ENCODE results near the gene ATXN1.

- TF ChIP-seq, protein P1, sequence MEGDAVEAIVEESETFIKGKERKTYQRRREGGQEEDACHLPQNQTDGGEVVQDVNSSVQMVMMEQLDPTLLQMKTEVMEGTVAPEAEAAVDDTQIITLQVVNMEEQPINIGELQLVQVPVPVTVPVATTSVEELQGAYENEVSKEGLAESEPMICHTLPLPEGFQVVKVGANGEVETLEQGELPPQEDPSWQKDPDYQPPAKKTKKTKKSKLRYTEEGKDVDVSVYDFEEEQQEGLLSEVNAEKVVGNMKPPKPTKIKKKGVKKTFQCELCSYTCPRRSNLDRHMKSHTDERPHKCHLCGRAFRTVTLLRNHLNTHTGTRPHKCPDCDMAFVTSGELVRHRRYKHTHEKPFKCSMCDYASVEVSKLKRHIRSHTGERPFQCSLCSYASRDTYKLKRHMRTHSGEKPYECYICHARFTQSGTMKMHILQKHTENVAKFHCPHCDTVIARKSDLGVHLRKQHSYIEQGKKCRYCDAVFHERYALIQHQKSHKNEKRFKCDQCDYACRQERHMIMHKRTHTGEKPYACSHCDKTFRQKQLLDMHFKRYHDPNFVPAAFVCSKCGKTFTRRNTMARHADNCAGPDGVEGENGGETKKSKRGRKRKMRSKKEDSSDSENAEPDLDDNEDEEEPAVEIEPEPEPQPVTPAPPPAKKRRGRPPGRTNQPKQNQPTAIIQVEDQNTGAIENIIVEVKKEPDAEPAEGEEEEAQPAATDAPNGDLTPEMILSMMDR (IDR thresholded peaks at IDR 0.05), result no peak
- TF ChIP-seq ETV6 (CRISPR knock-in tag; IDR thresholded peaks at IDR 0.05), result no peak
- TF ChIP-seq ZNF138 (CRISPR knock-in tag; conservative IDR thresholded peaks at IDR 0.05), result no peak
- TF ChIP-seq, protein P2, sequence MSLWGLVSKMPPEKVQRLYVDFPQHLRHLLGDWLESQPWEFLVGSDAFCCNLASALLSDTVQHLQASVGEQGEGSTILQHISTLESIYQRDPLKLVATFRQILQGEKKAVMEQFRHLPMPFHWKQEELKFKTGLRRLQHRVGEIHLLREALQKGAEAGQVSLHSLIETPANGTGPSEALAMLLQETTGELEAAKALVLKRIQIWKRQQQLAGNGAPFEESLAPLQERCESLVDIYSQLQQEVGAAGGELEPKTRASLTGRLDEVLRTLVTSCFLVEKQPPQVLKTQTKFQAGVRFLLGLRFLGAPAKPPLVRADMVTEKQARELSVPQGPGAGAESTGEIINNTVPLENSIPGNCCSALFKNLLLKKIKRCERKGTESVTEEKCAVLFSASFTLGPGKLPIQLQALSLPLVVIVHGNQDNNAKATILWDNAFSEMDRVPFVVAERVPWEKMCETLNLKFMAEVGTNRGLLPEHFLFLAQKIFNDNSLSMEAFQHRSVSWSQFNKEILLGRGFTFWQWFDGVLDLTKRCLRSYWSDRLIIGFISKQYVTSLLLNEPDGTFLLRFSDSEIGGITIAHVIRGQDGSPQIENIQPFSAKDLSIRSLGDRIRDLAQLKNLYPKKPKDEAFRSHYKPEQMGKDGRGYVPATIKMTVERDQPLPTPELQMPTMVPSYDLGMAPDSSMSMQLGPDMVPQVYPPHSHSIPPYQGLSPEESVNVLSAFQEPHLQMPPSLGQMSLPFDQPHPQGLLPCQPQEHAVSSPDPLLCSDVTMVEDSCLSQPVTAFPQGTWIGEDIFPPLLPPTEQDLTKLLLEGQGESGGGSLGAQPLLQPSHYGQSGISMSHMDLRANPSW (CRISPR knock-in tag; conservative IDR thresholded peaks at IDR 0.05; ENCODE audit: low read depth), result no peak
- TF ChIP-seq IRF2 (CRISPR knock-in tag; IDR thresholded peaks at IDR 0.05; ENCODE audit: borderline replicate concordance, low read depth), result no peak
- TF ChIP-seq PREB (CRISPR knock-in tag; IDR thresholded peaks at IDR 0.05; ENCODE audit: borderline replicate concordance), result no peak
- TF ChIP-seq ZNF512 (CRISPR knock-in tag; IDR thresholded peaks at IDR 0.05; ENCODE audit: borderline replicate concordance), result no peak
- TF ChIP-seq, protein P3, sequence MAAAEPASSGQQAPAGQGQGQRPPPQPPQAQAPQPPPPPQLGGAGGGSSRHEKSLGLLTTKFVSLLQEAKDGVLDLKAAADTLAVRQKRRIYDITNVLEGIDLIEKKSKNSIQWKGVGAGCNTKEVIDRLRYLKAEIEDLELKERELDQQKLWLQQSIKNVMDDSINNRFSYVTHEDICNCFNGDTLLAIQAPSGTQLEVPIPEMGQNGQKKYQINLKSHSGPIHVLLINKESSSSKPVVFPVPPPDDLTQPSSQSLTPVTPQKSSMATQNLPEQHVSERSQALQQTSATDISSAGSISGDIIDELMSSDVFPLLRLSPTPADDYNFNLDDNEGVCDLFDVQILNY (CRISPR knock-in tag; IDR thresholded peaks at IDR 0.05), result no peak
Observed at GRCh38 chr6:16251706-16252105, 509.6 kb downstream of the ATXN1 start.

Measured in WTC11 (cell line).